Glomerular visceral epithelial cell (primary cell): Measurements from ENCODE around the gene STARD13.

Experiments
- DNase-seq: peaks from one replicate; pipeline ENCODE4 v3.0.0-alpha.2; 2016; ENCODE audit errors: extremely low spot score

The STARD13 gene

DNA sequence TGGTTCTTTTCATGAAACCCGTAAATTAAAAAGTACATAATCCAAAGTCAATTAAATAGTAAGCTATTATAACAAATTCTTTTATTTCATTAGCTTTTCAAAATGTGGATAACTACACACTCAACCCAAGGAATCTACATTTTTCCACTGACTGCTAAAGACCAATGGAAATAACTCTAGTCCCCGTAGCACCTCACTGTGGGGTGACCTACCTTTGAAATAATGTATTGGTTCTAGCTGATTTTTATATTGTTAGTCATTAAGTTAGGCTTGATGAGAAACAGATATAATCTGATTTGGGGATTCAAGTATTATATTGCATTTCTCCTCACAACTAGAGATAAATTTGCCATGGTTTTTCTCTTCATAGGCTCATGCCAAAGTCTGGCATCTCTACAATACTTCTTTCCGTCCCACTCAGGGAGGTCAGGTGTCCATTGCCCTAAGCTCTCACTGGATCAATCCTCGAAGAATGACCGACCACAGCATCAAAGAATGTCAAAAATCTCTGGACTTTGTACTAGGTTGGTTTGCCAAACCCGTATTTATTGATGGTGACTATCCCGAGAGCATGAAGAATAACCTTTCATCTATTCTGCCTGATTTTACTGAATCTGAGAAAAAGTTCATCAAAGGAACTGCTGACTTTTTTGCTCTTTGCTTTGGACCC lies 232.0 kb downstream of the STARD13 start:
- DNase-seq, result peak; percentile 49
